K562 (cell line): ENCODE results near the gene CCDC116. TPM values are rescaled to one million over a fixed set of nuclear protein-coding genes. Genes with fewer than 3 reads are reported as not detected.

Experiments used
- ARNT ChIP-seq, 2 experiments: fragments of 450-650 bp; IDR thresholded peaks; 2 replicates each; pipeline ENCODE4 v1.6.1; 2016; ENCODE audit warnings: mild to moderate bottlenecking in 1 of 2
- GATAD2A ChIP-seq: fragments of 450-650 bp; IDR thresholded peaks from 2 replicates; pipeline ENCODE4 v1.6.1; 2017
- polyA plus RNA-seq, 8 experiments: library from polyadenylated mRNA; depleted of rRNA in 4 of 8; stranded (reverse) in 5 of 8; unstranded in 3 of 8; fragments of >200 nt; fragmentation: Nextera tagmentation in 2 of 8; fragmentation: Illumina TruSeq in 1 of 8; extraction: Ambion mirVana in 2 of 8; extraction: Trizol in 1 of 8; gene quantifications; 2 replicates each; pipeline versions ENCODE4 v1.2.1 to v1.2.3, GENCODE V29; 2011 to 2014; ENCODE audit warnings: inconsistent platforms in 1 of 8, missing spikeins in 1 of 8
- total RNA-seq, 7 experiments: library from RNA; depleted of rRNA in 6 of 7; stranded (reverse); fragments of >200 nt in 6 of 7; fragmentation: Illumina TruSeq in 2 of 7; extraction: Trizol in 2 of 7; gene quantifications; 2 replicates each; pipeline versions ENCODE4 v1.2.1 to v1.2.3, GENCODE V29; 2011 to 2021; ENCODE audit warnings: low replicate concordance in 1 of 7
- TF ChIP-seq, protein P1 (sequence below): sonication (generic); formaldehyde crosslinking; IDR thresholded peaks from 2 replicates; pipeline ENCODE4 v1.8.1; 2023; ENCODE audit warnings: missing genetic modification reagents, mild to moderate bottlenecking, borderline replicate concordance
- TF ChIP-seq, protein P2 (sequence below): fragments of 200-600 bp; sonication (generic); IDR thresholded peaks from one replicate; pipeline ENCODE4 v1.6.1; 2012; ENCODE audit warnings: mild to moderate bottlenecking, low read depth, low read length, inconsistent platforms
- TF ChIP-seq, protein P3 (sequence below), 3 experiments: fragments of 200-800 bp in 1 of 3; fragments of 250-450 bp in 1 of 3; fragments of 450-650 bp in 1 of 3; sonication (Bioruptor Pico) in 1 of 3; sonication (Bioruptor generic) in 1 of 3; formaldehyde crosslinking in 1 of 3; IDR thresholded peaks; 2 replicates each; pipeline versions ENCODE4 v1.6.1 to v1.8.0; 2016 to 2022; ENCODE audit warnings: mild to moderate bottlenecking in 2 of 3, missing genetic modification characterization in 2 of 3, missing compliant biosample characterization in 1 of 3, moderate library complexity in 1 of 3
- TF ChIP-seq, protein P4 (sequence below): sonication (generic); formaldehyde crosslinking; IDR thresholded peaks from 2 replicates; pipeline ENCODE4 v1.9.0; 2022; ENCODE audit warnings: mild to moderate bottlenecking, missing genetic modification reagents

Gene CCDC116
- total and polyA plus RNA-seq, 9 of the 15 experiments (the other 6 are each of a cell fraction or from before 2014, with no cell fraction given) = 1.6 to 11.3 (median 4.7) TPM

DNA sequence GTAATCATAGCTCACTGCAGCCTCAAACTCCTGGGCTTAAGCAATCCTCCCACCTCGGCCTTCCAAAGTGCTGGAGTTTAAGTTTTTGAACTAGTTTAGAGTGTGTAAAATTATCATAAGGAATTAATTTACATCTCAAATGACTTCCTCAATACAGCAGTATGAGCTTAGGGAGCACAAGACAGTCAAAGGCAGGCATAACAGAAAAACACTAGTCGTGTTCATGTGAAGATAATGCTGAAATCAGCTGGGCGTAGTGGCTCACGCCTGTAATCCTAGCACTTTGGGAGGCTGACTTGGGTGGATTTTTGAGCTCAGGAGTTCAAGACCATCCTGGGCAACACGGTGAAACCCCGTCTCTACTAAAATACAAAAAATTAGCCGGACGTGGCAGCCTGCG is 28.6 kb upstream of the CCDC116 start (continued):
- TF ChIP-seq, protein P1, sequence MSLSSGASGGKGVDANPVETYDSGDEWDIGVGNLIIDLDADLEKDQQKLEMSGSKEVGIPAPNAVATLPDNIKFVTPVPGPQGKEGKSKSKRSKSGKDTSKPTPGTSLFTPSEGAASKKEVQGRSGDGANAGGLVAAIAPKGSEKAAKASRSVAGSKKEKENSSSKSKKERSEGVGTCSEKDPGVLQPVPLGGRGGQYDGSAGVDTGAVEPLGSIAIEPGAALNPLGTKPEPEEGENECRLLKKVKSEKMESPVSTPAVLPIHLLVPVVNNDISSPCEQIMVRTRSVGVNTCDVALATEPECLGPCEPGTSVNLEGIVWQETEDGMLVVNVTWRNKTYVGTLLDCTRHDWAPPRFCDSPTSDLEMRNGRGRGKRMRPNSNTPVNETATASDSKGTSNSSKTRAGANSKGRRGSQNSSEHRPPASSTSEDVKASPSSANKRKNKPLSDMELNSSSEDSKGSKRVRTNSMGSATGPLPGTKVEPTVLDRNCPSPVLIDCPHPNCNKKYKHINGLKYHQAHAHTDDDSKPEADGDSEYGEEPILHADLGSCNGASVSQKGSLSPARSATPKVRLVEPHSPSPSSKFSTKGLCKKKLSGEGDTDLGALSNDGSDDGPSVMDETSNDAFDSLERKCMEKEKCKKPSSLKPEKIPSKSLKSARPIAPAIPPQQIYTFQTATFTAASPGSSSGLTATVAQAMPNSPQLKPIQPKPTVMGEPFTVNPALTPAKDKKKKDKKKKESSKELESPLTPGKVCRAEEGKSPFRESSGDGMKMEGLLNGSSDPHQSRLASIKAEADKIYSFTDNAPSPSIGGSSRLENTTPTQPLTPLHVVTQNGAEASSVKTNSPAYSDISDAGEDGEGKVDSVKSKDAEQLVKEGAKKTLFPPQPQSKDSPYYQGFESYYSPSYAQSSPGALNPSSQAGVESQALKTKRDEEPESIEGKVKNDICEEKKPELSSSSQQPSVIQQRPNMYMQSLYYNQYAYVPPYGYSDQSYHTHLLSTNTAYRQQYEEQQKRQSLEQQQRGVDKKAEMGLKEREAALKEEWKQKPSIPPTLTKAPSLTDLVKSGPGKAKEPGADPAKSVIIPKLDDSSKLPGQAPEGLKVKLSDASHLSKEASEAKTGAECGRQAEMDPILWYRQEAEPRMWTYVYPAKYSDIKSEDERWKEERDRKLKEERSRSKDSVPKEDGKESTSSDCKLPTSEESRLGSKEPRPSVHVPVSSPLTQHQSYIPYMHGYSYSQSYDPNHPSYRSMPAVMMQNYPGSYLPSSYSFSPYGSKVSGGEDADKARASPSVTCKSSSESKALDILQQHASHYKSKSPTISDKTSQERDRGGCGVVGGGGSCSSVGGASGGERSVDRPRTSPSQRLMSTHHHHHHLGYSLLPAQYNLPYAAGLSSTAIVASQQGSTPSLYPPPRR (CRISPR knock-in tag) = no peak
- TF ChIP-seq, protein P2, sequence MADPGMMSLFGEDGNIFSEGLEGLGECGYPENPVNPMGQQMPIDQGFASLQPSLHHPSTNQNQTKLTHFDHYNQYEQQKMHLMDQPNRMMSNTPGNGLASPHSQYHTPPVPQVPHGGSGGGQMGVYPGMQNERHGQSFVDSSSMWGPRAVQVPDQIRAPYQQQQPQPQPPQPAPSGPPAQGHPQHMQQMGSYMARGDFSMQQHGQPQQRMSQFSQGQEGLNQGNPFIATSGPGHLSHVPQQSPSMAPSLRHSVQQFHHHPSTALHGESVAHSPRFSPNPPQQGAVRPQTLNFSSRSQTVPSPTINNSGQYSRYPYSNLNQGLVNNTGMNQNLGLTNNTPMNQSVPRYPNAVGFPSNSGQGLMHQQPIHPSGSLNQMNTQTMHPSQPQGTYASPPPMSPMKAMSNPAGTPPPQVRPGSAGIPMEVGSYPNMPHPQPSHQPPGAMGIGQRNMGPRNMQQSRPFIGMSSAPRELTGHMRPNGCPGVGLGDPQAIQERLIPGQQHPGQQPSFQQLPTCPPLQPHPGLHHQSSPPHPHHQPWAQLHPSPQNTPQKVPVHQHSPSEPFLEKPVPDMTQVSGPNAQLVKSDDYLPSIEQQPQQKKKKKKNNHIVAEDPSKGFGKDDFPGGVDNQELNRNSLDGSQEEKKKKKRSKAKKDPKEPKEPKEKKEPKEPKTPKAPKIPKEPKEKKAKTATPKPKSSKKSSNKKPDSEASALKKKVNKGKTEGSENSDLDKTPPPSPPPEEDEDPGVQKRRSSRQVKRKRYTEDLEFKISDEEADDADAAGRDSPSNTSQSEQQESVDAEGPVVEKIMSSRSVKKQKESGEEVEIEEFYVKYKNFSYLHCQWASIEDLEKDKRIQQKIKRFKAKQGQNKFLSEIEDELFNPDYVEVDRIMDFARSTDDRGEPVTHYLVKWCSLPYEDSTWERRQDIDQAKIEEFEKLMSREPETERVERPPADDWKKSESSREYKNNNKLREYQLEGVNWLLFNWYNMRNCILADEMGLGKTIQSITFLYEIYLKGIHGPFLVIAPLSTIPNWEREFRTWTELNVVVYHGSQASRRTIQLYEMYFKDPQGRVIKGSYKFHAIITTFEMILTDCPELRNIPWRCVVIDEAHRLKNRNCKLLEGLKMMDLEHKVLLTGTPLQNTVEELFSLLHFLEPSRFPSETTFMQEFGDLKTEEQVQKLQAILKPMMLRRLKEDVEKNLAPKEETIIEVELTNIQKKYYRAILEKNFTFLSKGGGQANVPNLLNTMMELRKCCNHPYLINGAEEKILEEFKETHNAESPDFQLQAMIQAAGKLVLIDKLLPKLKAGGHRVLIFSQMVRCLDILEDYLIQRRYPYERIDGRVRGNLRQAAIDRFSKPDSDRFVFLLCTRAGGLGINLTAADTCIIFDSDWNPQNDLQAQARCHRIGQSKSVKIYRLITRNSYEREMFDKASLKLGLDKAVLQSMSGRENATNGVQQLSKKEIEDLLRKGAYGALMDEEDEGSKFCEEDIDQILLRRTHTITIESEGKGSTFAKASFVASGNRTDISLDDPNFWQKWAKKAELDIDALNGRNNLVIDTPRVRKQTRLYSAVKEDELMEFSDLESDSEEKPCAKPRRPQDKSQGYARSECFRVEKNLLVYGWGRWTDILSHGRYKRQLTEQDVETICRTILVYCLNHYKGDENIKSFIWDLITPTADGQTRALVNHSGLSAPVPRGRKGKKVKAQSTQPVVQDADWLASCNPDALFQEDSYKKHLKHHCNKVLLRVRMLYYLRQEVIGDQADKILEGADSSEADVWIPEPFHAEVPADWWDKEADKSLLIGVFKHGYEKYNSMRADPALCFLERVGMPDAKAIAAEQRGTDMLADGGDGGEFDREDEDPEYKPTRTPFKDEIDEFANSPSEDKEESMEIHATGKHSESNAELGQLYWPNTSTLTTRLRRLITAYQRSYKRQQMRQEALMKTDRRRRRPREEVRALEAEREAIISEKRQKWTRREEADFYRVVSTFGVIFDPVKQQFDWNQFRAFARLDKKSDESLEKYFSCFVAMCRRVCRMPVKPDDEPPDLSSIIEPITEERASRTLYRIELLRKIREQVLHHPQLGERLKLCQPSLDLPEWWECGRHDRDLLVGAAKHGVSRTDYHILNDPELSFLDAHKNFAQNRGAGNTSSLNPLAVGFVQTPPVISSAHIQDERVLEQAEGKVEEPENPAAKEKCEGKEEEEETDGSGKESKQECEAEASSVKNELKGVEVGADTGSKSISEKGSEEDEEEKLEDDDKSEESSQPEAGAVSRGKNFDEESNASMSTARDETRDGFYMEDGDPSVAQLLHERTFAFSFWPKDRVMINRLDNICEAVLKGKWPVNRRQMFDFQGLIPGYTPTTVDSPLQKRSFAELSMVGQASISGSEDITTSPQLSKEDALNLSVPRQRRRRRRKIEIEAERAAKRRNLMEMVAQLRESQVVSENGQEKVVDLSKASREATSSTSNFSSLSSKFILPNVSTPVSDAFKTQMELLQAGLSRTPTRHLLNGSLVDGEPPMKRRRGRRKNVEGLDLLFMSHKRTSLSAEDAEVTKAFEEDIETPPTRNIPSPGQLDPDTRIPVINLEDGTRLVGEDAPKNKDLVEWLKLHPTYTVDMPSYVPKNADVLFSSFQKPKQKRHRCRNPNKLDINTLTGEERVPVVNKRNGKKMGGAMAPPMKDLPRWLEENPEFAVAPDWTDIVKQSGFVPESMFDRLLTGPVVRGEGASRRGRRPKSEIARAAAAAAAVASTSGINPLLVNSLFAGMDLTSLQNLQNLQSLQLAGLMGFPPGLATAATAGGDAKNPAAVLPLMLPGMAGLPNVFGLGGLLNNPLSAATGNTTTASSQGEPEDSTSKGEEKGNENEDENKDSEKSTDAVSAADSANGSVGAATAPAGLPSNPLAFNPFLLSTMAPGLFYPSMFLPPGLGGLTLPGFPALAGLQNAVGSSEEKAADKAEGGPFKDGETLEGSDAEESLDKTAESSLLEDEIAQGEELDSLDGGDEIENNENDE = no peak
- TF ChIP-seq, protein P3, sequence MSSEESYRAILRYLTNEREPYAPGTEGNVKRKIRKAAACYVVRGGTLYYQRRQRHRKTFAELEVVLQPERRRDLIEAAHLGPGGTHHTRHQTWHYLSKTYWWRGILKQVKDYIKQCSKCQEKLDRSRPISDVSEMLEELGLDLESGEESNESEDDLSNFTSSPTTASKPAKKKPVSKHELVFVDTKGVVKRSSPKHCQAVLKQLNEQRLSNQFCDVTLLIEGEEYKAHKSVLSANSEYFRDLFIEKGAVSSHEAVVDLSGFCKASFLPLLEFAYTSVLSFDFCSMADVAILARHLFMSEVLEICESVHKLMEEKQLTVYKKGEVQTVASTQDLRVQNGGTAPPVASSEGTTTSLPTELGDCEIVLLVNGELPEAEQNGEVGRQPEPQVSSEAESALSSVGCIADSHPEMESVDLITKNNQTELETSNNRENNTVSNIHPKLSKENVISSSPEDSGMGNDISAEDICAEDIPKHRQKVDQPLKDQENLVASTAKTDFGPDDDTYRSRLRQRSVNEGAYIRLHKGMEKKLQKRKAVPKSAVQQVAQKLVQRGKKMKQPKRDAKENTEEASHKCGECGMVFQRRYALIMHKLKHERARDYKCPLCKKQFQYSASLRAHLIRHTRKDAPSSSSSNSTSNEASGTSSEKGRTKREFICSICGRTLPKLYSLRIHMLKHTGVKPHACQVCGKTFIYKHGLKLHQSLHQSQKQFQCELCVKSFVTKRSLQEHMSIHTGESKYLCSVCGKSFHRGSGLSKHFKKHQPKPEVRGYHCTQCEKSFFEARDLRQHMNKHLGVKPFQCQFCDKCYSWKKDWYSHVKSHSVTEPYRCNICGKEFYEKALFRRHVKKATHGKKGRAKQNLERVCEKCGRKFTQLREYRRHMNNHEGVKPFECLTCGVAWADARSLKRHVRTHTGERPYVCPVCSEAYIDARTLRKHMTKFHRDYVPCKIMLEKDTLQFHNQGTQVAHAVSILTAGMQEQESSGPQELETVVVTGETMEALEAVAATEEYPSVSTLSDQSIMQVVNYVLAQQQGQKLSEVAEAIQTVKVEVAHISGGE (CRISPR knock-in tag; IDR thresholded peaks at IDR 0.05) = no peak
- TF ChIP-seq ARNT (IDR thresholded peaks at IDR 0.05) (no peak), GATAD2A (no peak)
- TF ChIP-seq, protein P4, sequence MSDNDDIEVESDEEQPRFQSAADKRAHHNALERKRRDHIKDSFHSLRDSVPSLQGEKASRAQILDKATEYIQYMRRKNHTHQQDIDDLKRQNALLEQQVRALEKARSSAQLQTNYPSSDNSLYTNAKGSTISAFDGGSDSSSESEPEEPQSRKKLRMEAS (CRISPR knock-in tag) = peak; percentile 53; the same call in 1 of the 2 replicates
